CD4-positive, alpha-beta T cell treated with Interleukin-17A for 4 hours (primary cell): Measurements from ENCODE around the gene TGM6.

Source experiments
- DNase-seq: peaks from one replicate; pipeline ENCODE4 v3.0.0-alpha.2; 2020; ENCODE audit warnings: mixed read lengths

Gene TGM6

GRCh38 chr20:2380601-2381000 is at the start of gene TGM6:
TSS of gene TGM6 (plus strand) at chr20:2380901. CDS start at chr20:2380969, 68 bp downstream.
- no peak for DNase-seq

- DNase-seq, result no peak
These were observed 49.6 kb upstream of the TGM6 start for GRCh38 chr20:2331106-2331505.

- DNase-seq, result no peak
These were observed 48.7 kb upstream of the TGM6 start for GRCh38 chr20:2331901-2332565.

- DNase-seq, result no peak
These were observed 48.0 kb upstream of the TGM6 start for GRCh38 chr20:2332711-2333110.

GRCh38 chr20:2333821-2334220 is 46.9 kb upstream of the TGM6 start:
- no peak for DNase-seq

GRCh38 chr20:2335096-2335870 is 45.4 kb upstream of the TGM6 start:
- no peak for DNase-seq

GRCh38 chr20:2336471-2336870 is 44.2 kb upstream of the TGM6 start:
- no peak for DNase-seq

GRCh38 chr20:2337142-2337541 is 43.6 kb upstream of the TGM6 start:
- no peak for DNase-seq

- no peak for DNase-seq
These were observed 42.2 kb upstream of the TGM6 start for GRCh38 chr20:2338411-2339066.

GRCh38 chr20:2340136-2340535 is 40.6 kb upstream of the TGM6 start:
- no peak for DNase-seq

GRCh38 chr20:2340823-2341222 is 39.9 kb upstream of the TGM6 start:
- DNase-seq, result no peak

- no peak for DNase-seq
These were observed 39.4 kb upstream of the TGM6 start for GRCh38 chr20:2341336-2341735.

- no peak for DNase-seq
These were observed 38.5 kb upstream of the TGM6 start for GRCh38 chr20:2342243-2342642.

GRCh38 chr20:2346188-2346587 is 34.5 kb upstream of the TGM6 start:
- no peak for DNase-seq

GRCh38 chr20:2348336-2348735 is 32.4 kb upstream of the TGM6 start:
- no peak for DNase-seq

GRCh38 chr20:2349801-2350200 is 30.9 kb upstream of the TGM6 start:
- DNase-seq, result no peak

- no peak for DNase-seq
These were observed 30.1 kb upstream of the TGM6 start for GRCh38 chr20:2350606-2351005.

- no peak for DNase-seq
These were observed 27.5 kb upstream of the TGM6 start for GRCh38 chr20:2353231-2353630.

- no peak for DNase-seq
These were observed 23.6 kb upstream of the TGM6 start for GRCh38 chr20:2357114-2357513.

- DNase-seq, result no peak
These were observed 22.7 kb upstream of the TGM6 start for GRCh38 chr20:2358006-2358405.

- DNase-seq, result no peak
These were observed 19.6 kb upstream of the TGM6 start for GRCh38 chr20:2361035-2361593.

GRCh38 chr20:2363187-2363586 is 17.5 kb upstream of the TGM6 start:
- no peak for DNase-seq

GRCh38 chr20:2363587-2363986 is 17.1 kb upstream of the TGM6 start:
- DNase-seq, result no peak

- DNase-seq, result no peak
These were observed 16.7 kb upstream of the TGM6 start for GRCh38 chr20:2364044-2364443.
